ENCODE results near the gene TXNDC2.

TXNDC2 gene

DNA sequence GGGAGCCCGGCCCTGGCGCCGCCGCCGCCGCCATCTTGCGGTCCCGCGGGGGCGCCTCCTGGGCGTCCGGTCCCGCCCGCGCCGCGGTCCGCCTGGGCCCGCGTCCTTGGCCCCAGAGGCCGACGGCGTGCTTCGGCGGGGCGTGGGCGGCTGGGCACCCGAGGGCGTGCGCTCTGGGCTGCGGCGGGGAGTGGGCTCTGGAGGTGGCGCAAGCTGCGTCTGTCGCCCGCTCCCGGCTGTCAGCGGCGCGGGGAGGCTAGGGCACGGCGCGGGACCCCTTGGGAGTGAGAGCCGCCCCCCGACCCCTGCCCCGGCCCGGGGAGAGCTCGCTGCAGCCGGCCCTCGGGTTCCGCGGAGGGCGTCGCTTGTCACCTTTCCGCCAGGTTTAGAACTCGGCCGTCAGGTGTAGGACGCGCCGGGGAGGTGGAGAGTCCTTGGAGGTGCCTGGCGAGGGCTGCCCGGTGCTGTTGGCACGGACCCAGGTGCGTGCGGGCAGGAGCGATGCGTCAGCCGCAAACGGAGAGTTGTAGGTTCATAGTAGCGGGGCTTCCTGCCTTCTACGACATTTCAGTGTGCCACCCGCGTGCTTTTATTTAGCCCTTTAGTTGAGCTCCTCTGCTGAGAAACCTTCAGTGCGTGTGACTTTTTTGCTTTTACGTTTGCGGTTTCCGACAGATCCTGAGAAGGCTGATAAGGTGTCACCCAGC, 29.0 kb downstream of the TXNDC2 start:
- DNase-seq, result peak; percentile 78

DNA sequence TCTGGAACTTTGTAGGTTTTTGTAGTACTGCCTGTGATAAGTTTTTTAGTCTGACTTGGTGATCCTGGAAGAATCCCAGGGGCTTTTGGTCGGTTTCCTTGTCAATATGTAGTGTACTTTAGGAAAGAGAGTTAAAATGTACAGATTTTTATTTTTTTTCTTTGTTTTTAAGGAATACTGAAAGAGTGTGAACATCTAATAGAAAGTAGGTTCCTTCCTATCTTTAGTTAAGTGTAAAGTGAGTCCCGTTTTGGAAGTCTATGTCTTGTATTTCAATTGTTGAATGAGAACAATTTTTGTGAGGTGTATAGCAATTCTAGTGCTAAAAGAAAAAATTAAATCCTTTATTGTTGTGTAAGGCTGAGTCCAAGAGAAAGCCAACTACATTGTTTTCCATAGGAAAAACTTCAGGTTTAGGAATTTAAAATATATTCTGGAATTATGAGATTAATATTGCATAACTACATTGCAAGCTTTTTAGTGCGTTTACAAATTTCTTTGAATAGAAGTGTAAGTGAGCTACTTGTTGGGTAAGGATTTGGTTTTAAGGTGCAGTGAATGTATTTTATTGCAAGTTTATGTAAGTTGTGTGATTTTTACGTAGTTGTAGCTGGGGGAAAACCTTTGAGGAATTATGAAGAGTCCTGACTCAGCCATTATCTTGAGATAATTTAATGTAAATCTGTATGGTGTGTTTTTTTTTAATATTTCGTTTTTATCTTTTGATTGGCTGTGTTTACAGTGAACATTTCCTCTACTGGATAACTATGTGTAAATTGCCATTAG, 29.7 kb downstream of the TXNDC2 start:
- DNase-seq, result no peak

DNA sequence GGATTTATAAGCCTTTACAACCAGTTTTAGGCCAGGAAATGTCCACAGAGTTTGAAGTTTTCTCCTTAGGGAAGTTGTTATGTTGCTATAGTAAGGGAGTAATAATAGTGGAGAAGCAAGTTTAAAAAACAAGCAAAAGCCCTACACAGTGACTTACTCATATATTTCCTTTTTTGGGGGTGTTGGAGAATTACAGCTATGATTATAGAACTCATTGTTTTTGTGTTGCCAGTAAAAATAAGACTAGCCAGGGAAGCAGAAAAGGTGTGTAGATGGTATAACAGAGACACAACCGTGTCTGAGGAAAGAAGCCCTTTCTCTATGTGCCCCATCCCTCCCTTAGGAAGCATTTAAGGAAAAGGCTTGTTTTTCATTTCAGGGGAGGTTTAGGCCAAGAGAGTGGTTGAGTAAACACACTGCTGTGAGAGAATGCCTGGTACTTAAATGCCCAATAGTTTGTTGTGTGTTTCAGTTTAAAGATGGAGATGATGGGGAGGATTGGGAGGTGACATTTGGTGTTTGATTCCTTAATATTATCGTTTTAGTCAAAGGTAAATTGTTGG, 30.4 kb downstream of the TXNDC2 start:
- DNase-seq, result no peak

DNA sequence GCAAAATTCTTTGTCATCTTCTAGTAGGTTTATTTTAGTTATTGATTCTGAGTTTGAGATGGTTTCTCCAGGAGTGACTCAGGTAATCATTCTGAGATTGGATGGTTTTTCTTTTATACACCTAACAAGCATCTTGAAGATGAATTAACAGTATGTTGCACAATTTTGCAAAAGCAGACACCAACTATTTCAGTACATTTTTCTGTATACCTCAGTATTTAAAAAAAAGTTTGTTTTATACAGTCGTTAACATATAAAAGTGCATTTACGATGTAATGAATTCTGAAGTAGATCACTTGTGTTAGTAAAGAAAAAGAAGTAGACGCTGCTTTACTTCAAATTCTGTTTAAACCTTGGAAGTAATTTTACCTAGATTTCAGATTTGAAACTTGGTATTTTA, 31.0 kb downstream of the TXNDC2 start:
- no peak for DNase-seq

DNA sequence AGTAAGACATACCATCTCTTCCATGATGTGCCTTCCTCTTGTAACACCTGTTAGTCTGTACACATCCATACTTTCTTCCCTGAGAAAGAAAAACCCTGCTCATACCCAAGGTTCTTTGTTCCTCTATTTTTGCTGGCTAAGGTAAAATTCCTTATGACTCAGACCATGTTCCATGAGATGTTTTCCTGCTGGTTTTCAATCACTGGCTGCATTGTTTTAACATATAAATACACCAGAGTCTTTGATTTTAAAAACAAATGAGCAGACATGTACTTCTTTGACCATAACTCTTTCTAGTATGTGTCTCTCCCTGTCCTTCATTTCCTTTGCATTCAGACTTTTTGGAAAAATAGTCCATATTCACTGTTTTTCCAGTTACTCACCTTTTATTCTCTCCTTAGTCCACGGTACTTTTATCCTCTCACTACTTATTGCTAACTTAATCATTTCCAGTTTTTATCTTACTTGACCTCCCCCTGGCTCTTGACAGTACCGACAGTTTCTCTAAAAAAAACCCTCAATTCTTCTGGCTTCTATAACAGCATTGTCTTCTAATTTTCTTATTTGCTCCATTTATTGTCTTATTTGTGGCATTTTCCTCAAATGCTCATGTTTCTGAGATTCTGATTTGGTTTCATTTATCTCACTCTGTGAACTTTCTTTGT, 32.4 kb downstream of the TXNDC2 start:
- DNase-seq, result no peak

DNA sequence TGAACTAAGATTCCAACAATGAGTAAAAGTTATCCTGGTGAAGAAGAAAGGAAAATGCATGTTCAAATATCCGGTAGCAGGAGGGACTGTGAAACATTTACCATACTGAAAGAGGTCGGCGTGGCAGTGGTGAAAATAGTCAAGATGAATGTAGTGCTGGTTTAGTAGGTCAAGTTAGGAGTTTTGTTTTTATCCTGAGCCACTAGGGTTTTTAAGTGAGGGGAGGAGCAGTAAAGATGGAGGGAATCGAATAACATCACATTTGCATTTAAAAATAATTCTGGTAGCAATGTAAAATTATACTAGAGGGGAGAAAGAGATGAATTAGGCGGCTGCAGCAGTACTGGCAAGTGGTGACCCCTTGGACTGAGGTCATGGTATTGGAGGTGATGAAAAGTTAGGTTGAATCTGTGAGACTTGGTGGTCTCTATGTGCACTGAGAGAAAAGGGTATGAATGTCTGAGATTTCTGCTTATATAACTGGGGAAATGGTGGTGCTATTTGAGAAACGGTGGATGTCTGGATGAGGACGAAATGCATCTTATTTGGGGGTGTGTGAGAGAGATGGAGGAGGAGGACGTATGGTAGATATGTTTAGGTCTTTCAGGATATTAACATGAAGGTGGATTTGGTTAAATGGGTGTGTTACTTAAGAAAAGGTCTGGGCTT, 33.9 kb downstream of the TXNDC2 start:
- DNase-seq, result no peak

DNA sequence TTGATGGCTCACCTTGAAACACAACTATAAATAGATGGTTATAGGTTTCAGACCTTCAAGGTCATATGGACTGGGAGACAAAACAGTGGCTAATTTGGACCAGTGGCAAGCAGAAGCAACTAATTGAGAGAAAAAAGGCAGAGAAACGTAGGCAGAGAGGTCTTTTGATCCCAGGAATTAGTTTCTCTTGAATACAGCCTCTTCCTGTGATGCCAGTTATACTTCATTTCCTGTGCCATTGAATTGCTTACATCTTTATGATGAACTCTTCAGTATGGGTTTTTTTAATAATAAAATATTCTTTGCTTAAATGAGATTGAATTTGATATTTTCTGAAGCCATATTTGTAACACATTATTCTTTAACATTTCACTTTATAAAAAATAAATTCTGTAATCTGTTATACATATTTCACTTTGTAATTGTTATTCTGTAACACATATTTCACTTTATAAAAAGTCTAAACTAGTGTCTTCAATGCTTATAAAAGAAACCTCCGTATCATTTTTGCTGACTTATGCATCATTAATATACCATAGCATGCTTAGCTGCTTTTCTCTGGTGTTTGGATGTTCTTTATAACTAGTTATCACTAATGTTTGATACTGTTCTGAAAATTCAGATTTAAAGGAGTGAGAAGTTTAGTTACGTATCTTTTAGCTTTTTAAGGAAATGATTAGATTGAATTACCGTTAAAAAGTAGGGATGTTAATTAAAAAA, 37.0 kb downstream of the TXNDC2 start:
- DNase-seq, result no peak

DNA sequence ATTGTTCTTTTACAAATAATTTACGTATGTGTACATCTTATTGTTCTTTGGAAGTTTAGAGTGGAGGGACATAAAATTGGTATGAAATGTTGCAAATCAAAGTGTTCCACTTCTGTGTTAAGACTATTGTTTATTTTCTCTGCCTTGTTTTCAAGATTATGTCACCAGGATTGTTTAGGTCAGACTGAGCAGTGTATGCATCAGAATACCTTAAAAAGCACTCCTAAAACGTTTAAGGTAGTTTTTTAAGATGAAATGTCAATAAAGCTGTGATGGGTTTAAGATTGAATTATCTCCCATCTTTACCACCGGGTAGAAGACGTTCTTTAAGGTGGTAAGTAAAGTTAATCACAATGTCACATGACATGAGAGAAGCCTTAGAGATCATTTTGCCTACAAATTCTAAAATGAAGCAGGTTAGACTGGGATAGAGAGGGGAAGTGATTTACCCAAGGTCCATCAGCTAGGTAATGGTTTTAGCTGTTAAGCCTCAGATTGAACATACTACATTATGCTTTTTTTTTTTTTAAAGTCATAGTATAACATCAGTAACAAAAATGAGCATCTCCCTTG, 38.7 kb downstream of the TXNDC2 start:
- no peak for DNase-seq

DNA sequence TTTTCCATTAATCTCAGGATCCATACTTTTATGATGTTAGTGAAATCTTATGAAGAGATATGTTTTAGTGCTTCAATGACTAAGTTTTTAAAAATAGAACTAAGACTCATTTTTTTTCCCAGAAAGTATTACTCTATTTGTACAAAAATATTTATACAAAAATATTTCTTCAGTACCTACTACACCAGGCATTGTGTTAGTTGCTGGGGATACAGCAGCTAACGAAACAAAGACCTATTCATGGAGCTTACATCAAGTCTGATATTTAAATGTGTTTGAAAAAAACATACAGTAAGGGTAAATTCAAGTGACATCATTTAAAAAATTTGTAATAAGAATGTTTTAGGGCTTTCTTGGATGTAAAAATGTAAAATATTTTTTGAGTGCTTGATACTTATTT, 39.6 kb downstream of the TXNDC2 start:
- no peak for DNase-seq

DNA sequence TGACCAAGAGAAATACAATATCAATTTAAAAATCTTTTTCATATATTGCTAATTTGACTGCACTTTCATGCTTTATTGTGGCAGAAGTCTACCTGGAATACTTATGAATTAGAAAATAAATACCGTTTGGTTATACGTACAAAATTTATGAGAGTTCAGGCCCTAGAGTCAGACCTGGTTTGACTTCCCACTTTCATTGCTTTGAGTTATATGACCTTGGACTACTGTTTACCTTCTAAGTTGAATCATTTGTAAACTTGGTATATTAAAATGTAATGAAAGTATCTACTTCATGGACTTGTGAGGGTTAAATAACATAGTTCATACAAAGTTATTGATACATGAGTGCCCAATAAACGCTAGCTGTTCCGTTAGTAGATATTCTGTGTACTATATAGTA, 40.0 kb downstream of the TXNDC2 start:
- DNase-seq, result no peak

DNA sequence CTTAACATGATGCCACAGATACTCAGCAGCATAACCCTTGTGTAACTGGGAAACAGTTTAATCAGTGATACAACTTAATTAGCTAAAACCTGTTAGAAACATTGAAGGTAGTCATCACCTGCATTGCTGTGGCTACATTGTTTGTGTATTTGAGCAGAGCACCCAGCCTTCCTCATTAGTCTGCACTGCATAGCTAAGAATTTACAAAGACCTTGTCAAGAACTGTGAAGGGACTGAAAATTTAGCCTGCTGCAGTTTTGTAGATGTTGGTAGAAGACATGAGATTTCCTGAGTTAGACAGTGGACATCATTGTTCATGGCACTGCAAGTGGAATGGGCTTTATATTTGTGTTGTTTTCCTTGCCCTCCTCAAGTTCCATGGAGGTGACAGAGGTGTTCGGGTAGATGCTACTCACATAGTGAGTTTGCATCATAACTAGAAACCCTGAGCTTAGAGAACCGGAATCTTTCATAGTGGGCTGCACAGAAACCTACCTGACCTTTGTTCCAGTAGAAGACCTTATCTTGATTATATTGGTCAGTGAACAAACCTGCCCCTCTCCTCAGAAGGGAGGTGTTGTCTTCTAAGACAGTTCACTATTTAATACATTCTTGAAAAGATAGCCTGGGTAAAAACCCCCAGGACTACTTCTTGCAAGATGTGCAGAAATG, 40.6 kb downstream of the TXNDC2 start:
- no peak for DNase-seq

DNA sequence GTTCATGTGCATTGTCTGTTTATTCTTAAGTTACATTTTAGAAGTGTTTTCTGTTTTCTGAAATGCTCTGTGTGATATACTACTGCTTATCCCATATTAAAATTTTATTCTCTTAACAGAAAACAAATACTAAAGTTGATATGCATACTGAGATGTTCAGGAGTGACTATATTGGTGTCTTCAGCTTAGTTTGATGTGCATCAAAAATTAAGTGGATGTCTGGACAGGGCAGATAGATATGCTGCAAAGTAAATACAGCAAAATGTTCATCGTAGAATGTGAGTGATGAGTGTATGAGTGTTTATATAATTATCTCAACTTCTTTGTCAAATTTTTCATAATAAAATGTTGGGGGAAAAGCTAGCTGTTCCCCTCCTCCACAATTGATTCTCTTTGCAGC, 41.2 kb downstream of the TXNDC2 start:
- DNase-seq, result no peak

DNA sequence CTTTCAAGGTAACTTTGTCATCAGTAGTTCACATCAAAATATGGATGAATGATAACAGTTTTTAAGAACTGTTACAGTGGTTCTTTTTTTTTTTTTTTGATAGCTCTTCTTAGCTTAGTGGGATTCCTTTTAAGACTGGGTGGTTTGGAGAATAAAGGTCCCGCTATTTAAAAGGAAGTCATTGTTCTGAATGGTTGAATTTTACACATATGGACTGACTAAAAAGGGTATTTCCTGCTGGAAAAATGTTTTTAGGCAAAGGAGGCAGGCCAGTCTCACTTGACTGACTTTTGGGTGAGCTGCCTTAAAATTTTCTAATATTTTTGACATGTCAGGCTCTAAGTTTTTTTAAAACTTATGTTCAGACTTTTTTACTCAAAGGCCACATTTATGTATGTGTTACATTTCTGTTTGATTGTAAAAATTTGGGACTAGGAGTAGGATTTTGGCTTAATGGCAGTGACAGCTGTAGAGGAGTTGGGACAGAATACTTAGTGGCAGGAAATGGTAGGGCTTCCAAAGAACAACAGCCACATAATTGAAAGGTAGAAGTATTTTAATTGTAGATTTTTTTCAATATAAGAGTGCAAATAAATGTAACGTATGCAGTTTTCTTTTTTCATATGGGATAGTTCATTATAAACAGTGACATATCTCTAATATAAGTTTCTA, 41.8 kb downstream of the TXNDC2 start:
- DNase-seq, result no peak

DNA sequence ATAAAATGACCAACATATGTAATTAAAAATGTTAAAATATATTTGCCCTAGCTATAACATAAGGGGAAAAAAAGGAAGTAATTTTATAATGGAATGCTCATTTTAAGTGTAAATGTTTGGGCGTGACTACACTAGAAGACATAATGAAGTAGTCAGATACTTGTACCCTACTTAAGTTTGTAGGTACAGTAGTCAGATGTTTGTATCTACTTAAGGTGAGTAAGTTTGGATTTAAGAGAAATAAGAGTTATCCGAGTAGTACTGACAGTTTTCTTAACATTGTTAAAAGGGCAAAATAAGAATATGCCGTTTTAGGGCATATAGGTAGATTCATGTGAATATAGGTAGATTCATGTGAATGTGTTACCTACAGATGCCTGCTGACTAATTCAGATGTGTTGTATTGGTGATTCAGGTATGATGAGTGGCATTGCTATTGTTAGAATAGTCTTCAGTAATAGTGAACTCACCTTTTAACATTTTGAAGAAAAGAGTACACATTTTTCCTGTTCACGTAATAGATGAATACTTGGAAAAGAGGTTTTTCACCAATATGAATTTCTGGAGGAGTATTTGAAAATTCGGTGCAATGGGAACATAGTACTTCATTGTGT, 43.0 kb downstream of the TXNDC2 start:
- no peak for DNase-seq

DNA sequence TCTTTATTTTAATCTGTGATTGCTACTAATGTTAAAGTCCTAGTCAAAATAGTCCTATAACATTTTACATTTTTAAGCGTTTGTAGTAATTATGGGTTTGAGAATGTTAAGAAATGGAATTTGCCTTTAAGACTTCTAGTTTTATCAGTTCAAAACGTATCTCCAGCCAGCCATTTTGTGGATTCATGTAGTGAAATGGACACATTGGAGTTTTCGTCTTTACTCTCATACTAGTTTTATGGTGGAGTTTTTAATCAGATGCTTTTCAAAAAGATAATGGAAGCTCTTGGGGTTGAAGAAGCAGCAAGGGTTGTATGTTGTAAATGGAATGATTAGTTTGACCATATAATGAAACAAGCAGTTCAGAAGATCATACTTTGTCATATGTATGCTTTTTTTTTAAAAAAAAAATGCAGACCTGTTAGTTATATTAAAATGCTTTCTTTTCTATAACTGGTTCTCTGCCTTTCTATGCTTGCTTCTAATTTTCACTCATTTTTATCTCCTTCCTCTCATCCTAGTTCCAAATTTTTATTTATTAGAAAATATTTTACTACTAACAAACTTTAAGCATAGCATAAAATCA, 44.6 kb downstream of the TXNDC2 start:
- no peak for DNase-seq

DNA sequence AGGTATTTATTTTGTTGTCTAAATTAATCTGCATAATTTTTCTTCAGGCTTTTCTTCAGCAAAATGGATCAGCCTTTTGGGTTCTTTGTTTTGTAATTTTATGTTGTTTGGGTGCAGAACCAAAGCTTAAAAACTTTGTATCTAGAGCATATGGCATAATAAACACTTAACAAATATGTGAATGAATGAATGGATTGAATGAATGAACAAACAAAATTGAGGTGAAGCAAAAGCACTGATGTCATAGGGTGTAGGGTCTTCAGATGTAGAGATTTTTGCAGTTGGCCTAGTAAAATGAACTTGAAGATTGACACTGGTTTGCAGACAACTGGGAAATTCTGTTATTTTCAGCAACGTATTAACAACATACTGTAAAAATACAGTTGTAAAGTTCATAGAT, 45.4 kb downstream of the TXNDC2 start:
- DNase-seq, result no peak

DNA sequence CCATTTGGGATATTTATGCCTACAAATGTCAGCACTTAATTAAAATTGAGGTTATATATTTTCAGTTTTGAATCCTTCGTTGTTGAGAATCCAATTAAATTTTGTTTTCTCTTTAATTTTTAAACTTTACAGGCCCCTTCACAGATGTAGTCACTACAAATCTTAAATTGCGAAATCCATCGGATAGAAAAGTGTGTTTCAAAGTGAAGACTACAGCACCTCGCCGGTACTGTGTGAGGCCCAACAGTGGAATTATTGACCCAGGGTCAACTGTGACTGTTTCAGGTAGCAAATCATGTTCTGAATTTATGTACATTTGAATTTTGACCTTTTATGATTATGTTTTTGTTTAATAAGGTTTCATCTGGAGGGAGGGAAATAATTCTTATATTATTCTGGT, 45.9 kb downstream of the TXNDC2 start:
- DNase-seq, result no peak

DNA sequence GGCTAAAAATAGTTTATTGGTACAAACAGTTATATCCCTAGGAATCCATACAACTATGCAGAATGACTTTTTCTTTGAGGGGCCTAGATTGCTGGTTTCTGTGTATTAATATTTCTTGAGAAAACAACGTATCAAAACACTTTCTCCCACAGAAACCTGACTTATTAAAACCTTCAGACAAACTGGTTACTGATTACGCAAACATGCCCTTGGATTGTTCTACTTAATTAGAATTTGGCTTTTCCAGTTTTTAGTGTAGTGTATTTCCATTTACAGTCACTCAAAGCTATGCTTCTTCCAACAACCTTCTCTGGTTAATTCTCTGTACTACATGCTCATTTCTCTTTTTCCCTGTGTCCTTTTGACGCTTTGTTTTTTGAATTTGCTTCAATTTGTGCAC, 48.1 kb downstream of the TXNDC2 start:
- DNase-seq, result no peak

DNA sequence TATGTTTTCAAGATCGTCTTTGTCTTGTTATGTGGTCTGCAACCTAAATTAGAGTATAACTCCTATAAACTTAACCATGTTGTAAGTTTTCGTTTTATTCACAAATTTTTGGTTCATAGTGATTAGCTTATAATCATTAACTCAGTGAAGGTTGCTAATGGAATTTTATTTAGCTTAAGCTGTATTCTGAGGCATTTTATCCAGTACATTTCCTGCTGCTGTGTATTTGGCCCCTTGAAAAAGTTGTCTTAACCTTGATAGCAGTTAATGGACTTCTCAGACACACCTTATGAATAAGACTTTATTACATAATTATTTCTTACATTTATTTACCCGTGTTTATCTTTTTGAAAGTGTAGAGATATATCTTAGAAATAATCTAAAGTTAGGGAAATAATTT, 48.5 kb downstream of the TXNDC2 start:
- DNase-seq, result no peak

Measured in femur (tissue), 1 donor.